ENCODE results near the gene MUC12. TPM values are rescaled to one million over a fixed set of nuclear protein-coding genes. Genes with fewer than 3 reads are reported as not detected.

MUC12 gene
- total RNA-seq, 1 experiment from 2014 or later, result 10.4 TPM

Other genes with a start within 250 kb of the MUC12 start
- gene EPO, start 249.1 kb upstream of the MUC12 start, total RNA-seq (2014; rRNA removed; shearing (Covaris generic)), result 0.15 TPM in 1 of 2 replicates, not detected in the other
- 0.03 TPM in 1 of 2 replicates, not detected in the other for gene ZAN, start 236.0 kb upstream of the MUC12 start, total RNA-seq (2014; rRNA removed; shearing (Covaris generic))
- gene EPHB4, start 142.0 kb upstream of the MUC12 start, total RNA-seq (2014; rRNA removed; shearing (Covaris generic)), result 141 and 143 TPM in 2 replicates
- gene SLC12A9, start 116.9 kb upstream of the MUC12 start, total RNA-seq (2014; rRNA removed; shearing (Covaris generic)), result 21.9 and 27.9 TPM in 2 replicates
- 95.7 and 118 TPM in 2 replicates for gene TRIP6, start 102.2 kb upstream of the MUC12 start, total RNA-seq (2014; rRNA removed; shearing (Covaris generic))
- gene SRRT, start 94.5 kb upstream of the MUC12 start, total RNA-seq (2014; rRNA removed; shearing (Covaris generic)), result 82.8 and 101 TPM in 2 replicates
- 7.7 and 12.2 TPM in 2 replicates for gene UFSP1, start 79.8 kb upstream of the MUC12 start, total RNA-seq (2014; rRNA removed; shearing (Covaris generic))
- gene ACHE, start 73.7 kb upstream of the MUC12 start, total RNA-seq (2014; rRNA removed; shearing (Covaris generic)), result 17.3 and 19.2 TPM in 2 replicates
- 8.5 and 14.6 TPM in 2 replicates for gene MUC3A, start 20.0 kb upstream of the MUC12 start, total RNA-seq (2014; rRNA removed; shearing (Covaris generic))
- gene MUC17, start 50.5 kb downstream of the MUC12 start, total RNA-seq (2014; rRNA removed; shearing (Covaris generic)), result not detected in 2 replicates
- gene TRIM56, start 115.9 kb downstream of the MUC12 start, total RNA-seq (2014; rRNA removed; shearing (Covaris generic)), result 6.1 and 8.9 TPM in 2 replicates
- gene SERPINE1, start 157.5 kb downstream of the MUC12 start, total RNA-seq (2014; rRNA removed; shearing (Covaris generic)), result 3.4 and 3.6 TPM in 2 replicates
- 114 and 137 TPM in 2 replicates for gene AP1S1, start 184.9 kb downstream of the MUC12 start, total RNA-seq (2014; rRNA removed; shearing (Covaris generic))
- 12.0 and 22.5 TPM in 2 replicates for gene VGF, start 196.0 kb downstream of the MUC12 start, total RNA-seq (2014; rRNA removed; shearing (Covaris generic))
- gene NAT16, start 210.7 kb downstream of the MUC12 start, total RNA-seq (2014; rRNA removed; shearing (Covaris generic)), result 0.30 and 0.59 TPM in 2 replicates
- gene MOGAT3, start 231.5 kb downstream of the MUC12 start, total RNA-seq (2014; rRNA removed; shearing (Covaris generic)), result 0.52 and 1.00 TPM in 2 replicates
- gene PLOD3, start 248.0 kb downstream of the MUC12 start, total RNA-seq (2014; rRNA removed; shearing (Covaris generic)), result 41.9 and 48.3 TPM in 2 replicates
- 58.9 and 83.3 TPM in 2 replicates for gene ZNHIT1, start 248.6 kb downstream of the MUC12 start, total RNA-seq (2014; rRNA removed; shearing (Covaris generic))